GM12878 (cell line): Measurements from ENCODE around the gene FRMD3. TPM values are rescaled to one million over a fixed set of nuclear protein-coding genes. Genes with fewer than 3 reads are reported as not detected.
A peak's percentile ranks its signal among the peaks of the same experiment; 100 is the strongest.

Experiments
- ATF7 ChIP-seq: fragments of 450-650 bp; IDR thresholded peaks from 2 replicates; pipeline ENCODE4 v1.6.1; 2016; ENCODE audit warnings: low read depth, mild to moderate bottlenecking
- BACH1 ChIP-seq: fragments of 450-650 bp; IDR thresholded peaks from 2 replicates; pipeline ENCODE4 v1.6.1; 2017; ENCODE audit warnings: mild to moderate bottlenecking, borderline replicate concordance
- BHLHE40 ChIP-seq, 2 experiments: fragments of 450-650 bp in 1 of 2; IDR thresholded peaks; 2 replicates each; pipeline ENCODE4 v1.6.1; 2011 to 2017; ENCODE audit warnings: low read depth in 2 of 2, borderline replicate concordance in 1 of 2, improper control_type of control experiment in 1 of 2, low read length in 1 of 2, mild to moderate bottlenecking in 1 of 2
- DPF2 ChIP-seq: fragments of 450-650 bp; IDR thresholded peaks from 2 replicates; pipeline ENCODE4 v1.6.1; 2017; ENCODE audit warnings: mild to moderate bottlenecking
- ELK1 ChIP-seq: IDR thresholded peaks from 2 replicates; pipeline ENCODE4 v1.6.1; 2012; ENCODE audit warnings: low read depth, low read length, improper control_type of control experiment
- EP300 ChIP-seq, 2 experiments: fragments of 150-350 bp in 1 of 2; IDR thresholded peaks; 2 replicates each; pipeline ENCODE4 v1.6.1; 2011 to 2012; ENCODE audit warnings: low read depth in 2 of 2, low read length in 2 of 2, borderline replicate concordance in 1 of 2, improper control_type of control experiment in 1 of 2, inconsistent platforms in 1 of 2; ENCODE audit not compliant: control insufficient read depth in 1 of 2
- FOXK2 ChIP-seq: fragments of 450-650 bp; IDR thresholded peaks from 2 replicates; pipeline ENCODE4 v1.6.1; 2017; ENCODE audit warnings: mild to moderate bottlenecking, moderate library complexity
- GABPA ChIP-seq: IDR thresholded peaks from 2 replicates; pipeline ENCODE4 v1.6.1; 2014; ENCODE audit warnings: antibody characterized with exemption, low read depth, mild to moderate bottlenecking, inconsistent platforms
- NFYA ChIP-seq: IDR thresholded peaks from 2 replicates; pipeline ENCODE4 v1.6.1; 2011; ENCODE audit warnings: low read depth, mild to moderate bottlenecking, low read length, improper control_type of control experiment, borderline replicate concordance
- PAX8 ChIP-seq: fragments of 450-650 bp; IDR thresholded peaks from 2 replicates; pipeline ENCODE4 v1.6.1; 2017; ENCODE audit warnings: mild to moderate bottlenecking, moderate library complexity
- PKNOX1 ChIP-seq: fragments of 450-650 bp; IDR thresholded peaks from 2 replicates; pipeline ENCODE4 v1.6.1; 2016; ENCODE audit warnings: mild to moderate bottlenecking
- POLR2A ChIP-seq: IDR thresholded peaks from 2 replicates; pipeline ENCODE4 v1.6.1; 2011; ENCODE audit warnings: low read depth, mild to moderate bottlenecking, low read length
- POLR2AphosphoS2 ChIP-seq: IDR thresholded peaks from 2 replicates; pipeline ENCODE4 v1.6.1; 2011; ENCODE audit warnings: low read depth, mild to moderate bottlenecking, low read length, improper control_type of control experiment, moderate library complexity
- RAD21 ChIP-seq: IDR thresholded peaks from 2 replicates; pipeline ENCODE4 v1.6.1; 2011; ENCODE audit warnings: mild to moderate bottlenecking, low read depth, low read length, moderate library complexity; ENCODE audit not compliant: insufficient read depth
- RCOR1 ChIP-seq: conservative IDR thresholded peaks from 2 replicates; pipeline ENCODE4 v1.6.1; 2012; ENCODE audit warnings: low read depth, low read length, improper control_type of control experiment
- RELA ChIP-seq: fragments of 450-650 bp; IDR thresholded peaks from 2 replicates; pipeline ENCODE4 v1.8.0; 2014; ENCODE audit warnings: borderline replicate concordance; ENCODE audit not compliant: partially characterized antibody
- SREBF1 ChIP-seq: IDR thresholded peaks from 2 replicates; pipeline ENCODE4 v1.6.1; 2012; ENCODE audit warnings: mild to moderate bottlenecking, low read length
- SRF ChIP-seq, 2 experiments: IDR thresholded peaks; 2 replicates each; pipeline ENCODE4 v1.6.1; 2011; ENCODE audit warnings: low read depth in 2 of 2, low read length in 2 of 2, mild to moderate bottlenecking in 1 of 2, moderate library complexity in 1 of 2
- SUPT20H ChIP-seq: IDR thresholded peaks from 2 replicates; pipeline ENCODE4 v1.6.1; 2011; ENCODE audit warnings: low read depth, mild to moderate bottlenecking, low read length, moderate library complexity, borderline replicate concordance; ENCODE audit not compliant: control insufficient read depth
- WRNIP1 ChIP-seq: IDR thresholded peaks from 2 replicates; pipeline ENCODE4 v1.6.1; 2011; ENCODE audit warnings: low read depth, low read length, improper control_type of control experiment, borderline replicate concordance
- ZNF622 ChIP-seq: fragments of 450-650 bp; IDR thresholded peaks from 2 replicates; pipeline ENCODE4 v1.6.1; 2017; ENCODE audit warnings: mild to moderate bottlenecking, inconsistent platforms
- polyA plus RNA-seq, 11 experiments: library from polyadenylated mRNA; depleted of rRNA in 4 of 11; unstranded in 6 of 11; stranded (reverse) in 5 of 11; fragments of >200 nt; fragmentation: Nextera tagmentation in 4 of 11; fragmentation: Illumina TruSeq in 1 of 11; extraction: Ambion mirVana in 4 of 11; extraction: Trizol in 1 of 11; gene quantifications; 1 replicate in 1 of 11; 2 replicates in 10 of 11; pipeline versions ENCODE4 v1.2.1 to v1.2.3, GENCODE V29; 2011 to 2016; ENCODE audit warnings: inconsistent platforms in 2 of 11, missing spikeins in 2 of 11, low read depth in 1 of 11
- total RNA-seq, 4 experiments: library from RNA; depleted of rRNA in 3 of 4; stranded (reverse); fragments of >200 nt in 3 of 4; fragmentation: Illumina TruSeq in 1 of 4; extraction: Trizol in 1 of 4; gene quantifications; 2 replicates each; pipeline versions ENCODE4 v1.2.1 to v1.2.3, GENCODE V29; 2013 to 2021
- TF ChIP-seq, protein P1 (sequence below): fragments of 450-650 bp; formaldehyde crosslinking; IDR thresholded peaks from 2 replicates; pipeline ENCODE4 v1.4.0; 2020; ENCODE audit warnings: mild to moderate bottlenecking, moderate library complexity
- TF ChIP-seq, protein P2 (sequence below): IDR thresholded peaks from 2 replicates; pipeline ENCODE4 v1.6.1; 2011; ENCODE audit warnings: low read depth, mild to moderate bottlenecking, low read length, moderate library complexity, borderline replicate concordance; ENCODE audit errors: extremely low read depth
- TF ChIP-seq, protein P3 (sequence below): fragments of 450-650 bp; IDR thresholded peaks from 2 replicates; pipeline ENCODE4 v1.6.1; 2017; ENCODE audit warnings: mild to moderate bottlenecking

FRMD3 gene
- total and polyA plus RNA-seq, 10 of the 15 experiments (the other 5 are each of a cell fraction or from before 2014, with no cell fraction given), result 0.04 to 0.68 (median 0.21) TPM; not detected in 1

- TF ChIP-seq NFYA (no peak), SRF (IDR thresholded peaks at IDR 0.05; ENCODE audit: low read depth in 2 of 2, low read length in 2 of 2) (no peak), PAX8 (no peak), ZNF622 (no peak), SUPT20H (no peak), BACH1 (no peak), PKNOX1 (peak; percentile 74), BHLHE40 (IDR thresholded peaks at IDR 0.05; ENCODE audit: borderline replicate concordance in 1 of 2, low read depth in 2 of 2, low read length in 1 of 2) (peak in 1 of 2 experiments; percentile 26; a peak in 1 of 4 replicates), ATF7 (peak; percentile 32; the same call in 1 of the 2 replicates), FOXK2 (no peak), GABPA (no peak), RAD21 (no peak), RELA (no peak), DPF2 (no peak), RCOR1 (no peak), POLR2A (no peak), ELK1 (no peak), EP300 (IDR thresholded peaks at IDR 0.05; ENCODE audit: borderline replicate concordance in 1 of 2, control insufficient read depth in 1 of 2, low read depth in 2 of 2, low read length in 2 of 2) (no peak), SREBF1 (no peak), POLR2AphosphoS2 (no peak), WRNIP1 (no peak)
- TF ChIP-seq, protein P1, sequence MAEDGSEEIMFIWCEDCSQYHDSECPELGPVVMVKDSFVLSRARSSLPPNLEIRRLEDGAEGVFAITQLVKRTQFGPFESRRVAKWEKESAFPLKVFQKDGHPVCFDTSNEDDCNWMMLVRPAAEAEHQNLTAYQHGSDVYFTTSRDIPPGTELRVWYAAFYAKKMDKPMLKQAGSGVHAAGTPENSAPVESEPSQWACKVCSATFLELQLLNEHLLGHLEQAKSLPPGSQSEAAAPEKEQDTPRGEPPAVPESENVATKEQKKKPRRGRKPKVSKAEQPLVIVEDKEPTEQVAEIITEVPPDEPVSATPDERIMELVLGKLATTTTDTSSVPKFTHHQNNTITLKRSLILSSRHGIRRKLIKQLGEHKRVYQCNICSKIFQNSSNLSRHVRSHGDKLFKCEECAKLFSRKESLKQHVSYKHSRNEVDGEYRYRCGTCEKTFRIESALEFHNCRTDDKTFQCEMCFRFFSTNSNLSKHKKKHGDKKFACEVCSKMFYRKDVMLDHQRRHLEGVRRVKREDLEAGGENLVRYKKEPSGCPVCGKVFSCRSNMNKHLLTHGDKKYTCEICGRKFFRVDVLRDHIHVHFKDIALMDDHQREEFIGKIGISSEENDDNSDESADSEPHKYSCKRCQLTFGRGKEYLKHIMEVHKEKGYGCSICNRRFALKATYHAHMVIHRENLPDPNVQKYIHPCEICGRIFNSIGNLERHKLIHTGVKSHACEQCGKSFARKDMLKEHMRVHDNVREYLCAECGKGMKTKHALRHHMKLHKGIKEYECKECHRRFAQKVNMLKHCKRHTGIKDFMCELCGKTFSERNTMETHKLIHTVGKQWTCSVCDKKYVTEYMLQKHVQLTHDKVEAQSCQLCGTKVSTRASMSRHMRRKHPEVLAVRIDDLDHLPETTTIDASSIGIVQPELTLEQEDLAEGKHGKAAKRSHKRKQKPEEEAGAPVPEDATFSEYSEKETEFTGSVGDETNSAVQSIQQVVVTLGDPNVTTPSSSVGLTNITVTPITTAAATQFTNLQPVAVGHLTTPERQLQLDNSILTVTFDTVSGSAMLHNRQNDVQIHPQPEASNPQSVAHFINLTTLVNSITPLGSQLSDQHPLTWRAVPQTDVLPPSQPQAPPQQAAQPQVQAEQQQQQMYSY, result no peak
- TF ChIP-seq, protein P2, sequence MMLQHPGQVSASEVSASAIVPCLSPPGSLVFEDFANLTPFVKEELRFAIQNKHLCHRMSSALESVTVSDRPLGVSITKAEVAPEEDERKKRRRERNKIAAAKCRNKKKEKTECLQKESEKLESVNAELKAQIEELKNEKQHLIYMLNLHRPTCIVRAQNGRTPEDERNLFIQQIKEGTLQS, result no peak
- TF ChIP-seq, protein P3, sequence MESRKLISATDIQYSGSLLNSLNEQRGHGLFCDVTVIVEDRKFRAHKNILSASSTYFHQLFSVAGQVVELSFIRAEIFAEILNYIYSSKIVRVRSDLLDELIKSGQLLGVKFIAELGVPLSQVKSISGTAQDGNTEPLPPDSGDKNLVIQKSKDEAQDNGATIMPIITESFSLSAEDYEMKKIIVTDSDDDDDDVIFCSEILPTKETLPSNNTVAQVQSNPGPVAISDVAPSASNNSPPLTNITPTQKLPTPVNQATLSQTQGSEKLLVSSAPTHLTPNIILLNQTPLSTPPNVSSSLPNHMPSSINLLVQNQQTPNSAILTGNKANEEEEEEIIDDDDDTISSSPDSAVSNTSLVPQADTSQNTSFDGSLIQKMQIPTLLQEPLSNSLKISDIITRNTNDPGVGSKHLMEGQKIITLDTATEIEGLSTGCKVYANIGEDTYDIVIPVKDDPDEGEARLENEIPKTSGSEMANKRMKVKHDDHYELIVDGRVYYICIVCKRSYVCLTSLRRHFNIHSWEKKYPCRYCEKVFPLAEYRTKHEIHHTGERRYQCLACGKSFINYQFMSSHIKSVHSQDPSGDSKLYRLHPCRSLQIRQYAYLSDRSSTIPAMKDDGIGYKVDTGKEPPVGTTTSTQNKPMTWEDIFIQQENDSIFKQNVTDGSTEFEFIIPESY, result no peak
These were observed 242.1 kb downstream of the FRMD3 start (continued) for GRCh38 chr9:83296123-83296522.
